ENCODE measurements around the gene EWSR1. TPM values are rescaled to one million over a fixed set of nuclear protein-coding genes. Genes with fewer than 3 reads are reported as not detected.

Gene EWSR1
- total and polyA plus RNA-seq, 2 donors (not counting 3 experiments of a cell fraction or from before 2014, with no cell fraction given) = 305 to 588 TPM

- no peaks in the 10 kb centered on the region for H4K20me1 ChIP-seq (replicated peaks; ENCODE audit: control insufficient read depth, extremely low read depth, insufficient read depth, low read length)
- H3K4me1 ChIP-seq (ENCODE audit: control insufficient read depth, extremely low read depth, insufficient read depth, low read length) = peaks cover 9% of the 10 kb centered on the region
- FAIRE-seq (no peak), DNase-seq (ENCODE audit: low read depth, low spot score) (no peak)
- H3K9ac ChIP-seq (replicated peaks; ENCODE audit: extremely low read depth, insufficient read depth, low read length) = no peak overlapping the region
- intact Hi-C loops (cut with micrococcal nuclease) (no loop called here), dilution Hi-C loops (cut with MboI; ENCODE audit: extremely low pct_ligation_motif_present, low sequenced_read_pairs) (no loop called here)
- H3K4me2 ChIP-seq (ENCODE audit: insufficient read depth, low read length) = no peak overlapping the region
- H3K9me1 ChIP-seq (replicated peaks; ENCODE audit: control insufficient read depth, extremely low read depth, insufficient read depth, low read length) = no peaks in the 10 kb centered on the region
- TF ChIP-seq FOS (IDR thresholded peaks at IDR 0.05; ENCODE audit: borderline replicate concordance, insufficient read depth, low read length) (no peak), GATA2 (IDR thresholded peaks at IDR 0.05; ENCODE audit: insufficient read depth, insufficient read length, low read depth, low read length) (no peak), EZH2 (IDR thresholded peaks at IDR 0.05; ENCODE audit: borderline replicate concordance, low read depth, low read length, severe bottlenecking) (no peak), MYC (IDR thresholded peaks at IDR 0.05; ENCODE audit: low read depth, low read length) (no peak), CTCF (IDR thresholded peaks at IDR 0.05; ENCODE audit: extremely low read depth in 1 of 2, insufficient read depth in 1 of 2, low read depth in 1 of 2, low read length in 2 of 2) (no peak), POLR2A (IDR thresholded peaks at IDR 0.05; ENCODE audit: low read depth, low read length) (no peak), JUN (IDR thresholded peaks at IDR 0.05; ENCODE audit: borderline replicate concordance, insufficient read depth, insufficient read length, low read depth) (no peak), POLR2AphosphoS5 (IDR thresholded peaks at IDR 0.05; ENCODE audit: insufficient read depth, low read depth, low read length) (no peak)
- TF ChIP-seq, protein P1, sequence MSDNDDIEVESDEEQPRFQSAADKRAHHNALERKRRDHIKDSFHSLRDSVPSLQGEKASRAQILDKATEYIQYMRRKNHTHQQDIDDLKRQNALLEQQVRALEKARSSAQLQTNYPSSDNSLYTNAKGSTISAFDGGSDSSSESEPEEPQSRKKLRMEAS (IDR thresholded peaks at IDR 0.05; ENCODE audit: insufficient read depth, insufficient read length) = no peak
- BruUV-seq (replicated peaks) = no TSS peak
- no peak overlapping the region for H2AFZ ChIP-seq (ENCODE audit: low read depth, low read length)
- H3K4me3 ChIP-seq (replicated peaks in 1 of 3; ENCODE audit: insufficient read depth in 1 of 3, low read depth in 1 of 3, low read length in 3 of 3) = no peak overlapping the region
- POLR2A ChIA-PET = no interaction called here
- CTCF ChIA-PET = interaction anchor here (1.7 kb wide), 1 partner anchor 14 kb away, joined by 4 read pairs; no protein-coding TSS in a partner anchor
- H3K36me3 ChIP-seq (ENCODE audit: control insufficient read depth in 2 of 2, extremely low read depth in 1 of 2, insufficient read depth in 2 of 2, low read length in 2 of 2) = peaks cover 7 to 73% of the 10 kb centered on the region in 2 experiments
- H3K27ac ChIP-seq (ENCODE audit: insufficient read depth, low read depth, low read length) = no peak overlapping the region
- H3K79me2 ChIP-seq (ENCODE audit: control insufficient read depth, insufficient read depth, low read length) = no peaks in the 10 kb centered on the region
- H3K9me3 ChIP-seq (replicated peaks; ENCODE audit: control insufficient read depth, insufficient read depth, low read length) = no peaks in the 10 kb centered on the region
- H3K27me3 ChIP-seq (ENCODE audit: control insufficient read depth in 2 of 2, insufficient read depth in 2 of 2, low read length in 2 of 2) = no peaks in the 10 kb centered on the region
Measured at GRCh38 chr22:29335656-29336055, 67.6 kb downstream of the EWSR1 start.

All from endothelial cell of umbilical vein (primary cell).